Raji (cell line): Measurements from ENCODE around the gene IL12RB2.

Source experiments
- POLR2A ChIP-seq: IDR thresholded peaks from 2 replicates; pipeline ENCODE4 v1.6.1; 2011; ENCODE audit warnings: low read depth, low read length, control low read depth; ENCODE audit not compliant: insufficient read depth

IL12RB2 gene

GRCh38 chr1:67404212-67404620 lies 96.5 kb downstream of the IL12RB2 start:
- TF ChIP-seq POLR2A = no peak

GRCh38 chr1:67405473-67406245 lies 98.0 kb downstream of the IL12RB2 start:
- TF ChIP-seq POLR2A = no peak

- no peak for TF ChIP-seq POLR2A
These were observed 99.8 kb downstream of the IL12RB2 start for GRCh38 chr1:67407498-67407897.

GRCh38 chr1:67408148-67408547 lies 100.5 kb downstream of the IL12RB2 start:
- no peak for TF ChIP-seq POLR2A

GRCh38 chr1:67414574-67414973 lies 106.9 kb downstream of the IL12RB2 start:
- no peak for TF ChIP-seq POLR2A

GRCh38 chr1:67415041-67415440 lies 107.4 kb downstream of the IL12RB2 start:
- TF ChIP-seq POLR2A = no peak

GRCh38 chr1:67418839-67419586 lies 111.3 kb downstream of the IL12RB2 start:
- TF ChIP-seq POLR2A = no peak

GRCh38 chr1:67420835-67421492 lies 113.3 kb downstream of the IL12RB2 start:
- no peak for TF ChIP-seq POLR2A

- no peak for TF ChIP-seq POLR2A
These were observed 119.8 kb downstream of the IL12RB2 start for GRCh38 chr1:67427465-67427864.

GRCh38 chr1:67427947-67428346 lies 120.3 kb downstream of the IL12RB2 start:
- no peak for TF ChIP-seq POLR2A

GRCh38 chr1:67429011-67429527 lies 121.4 kb downstream of the IL12RB2 start:
- TF ChIP-seq POLR2A = no peak

- no peak; the same call in 1 of the 2 replicates for TF ChIP-seq POLR2A
These were observed 122.1 kb downstream of the IL12RB2 start for GRCh38 chr1:67429528-67430357.

GRCh38 chr1:67430358-67431155 lies 122.9 kb downstream of the IL12RB2 start, which contains the start of gene SERBP1:
Gene SERBP1 (minus strand): TSS chr1:67430402. CDS start chr1:67430300, 102 bp downstream.
- TF ChIP-seq POLR2A = peak; percentile 77

- TF ChIP-seq POLR2A = no peak
These were observed 123.6 kb downstream of the IL12RB2 start for GRCh38 chr1:67431156-67431765.
